PC-9 (cell line): ENCODE measurements around the gene SYT1.

Experiments used
- EZH2 ChIP-seq: fragments of 200-600 bp; sonication (generic); IDR thresholded peaks from 2 replicates; pipeline ENCODE4 v1.8.0; 2017; ENCODE audit warnings: antibody characterized with exemption, low read depth
- TF ChIP-seq, protein P1 (sequence below): fragments of 200-600 bp; sonication (generic); conservative IDR thresholded peaks from 2 replicates; pipeline ENCODE4 v1.6.1; 2017; ENCODE audit warnings: mixed run types, antibody characterized with exemption, mild to moderate bottlenecking, moderate library complexity

GRCh38 chr12:79347866-79348265 lies 483.3 kb downstream of the SYT1 start:
- TF ChIP-seq, protein P1, sequence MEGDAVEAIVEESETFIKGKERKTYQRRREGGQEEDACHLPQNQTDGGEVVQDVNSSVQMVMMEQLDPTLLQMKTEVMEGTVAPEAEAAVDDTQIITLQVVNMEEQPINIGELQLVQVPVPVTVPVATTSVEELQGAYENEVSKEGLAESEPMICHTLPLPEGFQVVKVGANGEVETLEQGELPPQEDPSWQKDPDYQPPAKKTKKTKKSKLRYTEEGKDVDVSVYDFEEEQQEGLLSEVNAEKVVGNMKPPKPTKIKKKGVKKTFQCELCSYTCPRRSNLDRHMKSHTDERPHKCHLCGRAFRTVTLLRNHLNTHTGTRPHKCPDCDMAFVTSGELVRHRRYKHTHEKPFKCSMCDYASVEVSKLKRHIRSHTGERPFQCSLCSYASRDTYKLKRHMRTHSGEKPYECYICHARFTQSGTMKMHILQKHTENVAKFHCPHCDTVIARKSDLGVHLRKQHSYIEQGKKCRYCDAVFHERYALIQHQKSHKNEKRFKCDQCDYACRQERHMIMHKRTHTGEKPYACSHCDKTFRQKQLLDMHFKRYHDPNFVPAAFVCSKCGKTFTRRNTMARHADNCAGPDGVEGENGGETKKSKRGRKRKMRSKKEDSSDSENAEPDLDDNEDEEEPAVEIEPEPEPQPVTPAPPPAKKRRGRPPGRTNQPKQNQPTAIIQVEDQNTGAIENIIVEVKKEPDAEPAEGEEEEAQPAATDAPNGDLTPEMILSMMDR = no peak
- TF ChIP-seq EZH2 = no peak
